ENCODE results near the gene TM9SF1.

TM9SF1 gene

DNA sequence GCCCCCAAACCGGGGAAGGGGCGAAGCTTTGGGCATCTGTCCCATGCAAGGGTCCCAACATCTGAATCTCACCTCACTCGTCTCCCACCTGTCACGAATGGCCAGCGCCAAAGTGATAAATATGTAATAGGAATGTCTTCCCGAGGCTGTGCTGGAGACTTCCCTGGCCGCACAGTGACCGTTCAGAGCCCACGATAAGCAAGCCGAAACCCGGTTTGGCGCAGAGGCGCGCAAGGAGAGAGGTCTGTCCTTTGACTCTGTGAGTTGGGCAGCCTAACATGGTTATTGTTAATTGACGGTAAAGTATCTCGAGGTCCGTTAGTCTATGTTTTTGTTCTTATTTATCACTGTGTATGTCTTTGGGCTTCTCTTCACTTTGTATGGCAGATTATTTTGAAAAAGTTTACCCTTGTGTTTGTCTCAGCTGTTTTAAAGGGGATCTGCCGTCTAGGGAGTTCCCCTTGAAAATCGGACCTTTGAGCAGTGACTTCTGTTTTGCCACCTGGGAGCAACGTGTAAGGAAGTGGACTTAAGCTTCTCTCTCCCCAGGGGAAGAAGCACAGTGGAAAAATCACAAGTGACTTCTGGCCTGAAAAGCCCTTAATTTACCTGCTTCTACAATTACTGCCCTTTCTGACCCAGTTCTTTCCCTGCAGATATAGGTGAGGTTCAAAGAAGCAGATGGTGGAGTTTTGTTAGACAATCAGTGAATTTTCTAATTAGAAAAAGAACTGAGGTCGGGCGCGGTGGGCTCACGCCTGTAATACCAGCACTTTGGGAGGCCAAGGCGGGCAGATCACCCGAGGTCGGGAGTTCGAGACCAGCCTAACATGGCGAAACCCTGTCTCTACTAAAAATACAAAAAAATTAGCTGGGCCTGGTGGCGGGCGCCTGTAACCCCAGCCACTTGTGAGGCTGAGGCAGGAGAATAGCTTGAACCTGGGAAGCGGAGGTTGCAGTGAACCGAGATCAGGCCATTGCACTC lies 1.1 kb upstream of the TM9SF1 start:
- DNase-seq (ENCODE audit: low read depth), result no peak

DNA sequence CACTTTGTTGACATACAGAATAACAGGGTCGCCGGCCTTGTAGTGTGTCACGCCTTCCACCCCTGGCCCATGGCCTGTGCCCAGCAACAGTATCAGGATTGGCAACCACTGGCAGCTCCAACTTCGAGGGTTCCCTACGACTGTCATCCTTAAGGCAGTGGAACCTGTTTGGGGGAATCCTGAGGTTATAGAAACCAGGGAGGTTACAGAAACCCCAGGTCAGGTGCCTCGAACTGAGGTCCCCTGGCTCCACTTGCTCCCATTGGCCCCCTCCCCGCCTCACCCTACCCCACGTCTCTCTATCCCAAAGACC lies 412 bp downstream of the TM9SF1 start:
- DNase-seq (ENCODE audit: low read depth), result no peak

DNA sequence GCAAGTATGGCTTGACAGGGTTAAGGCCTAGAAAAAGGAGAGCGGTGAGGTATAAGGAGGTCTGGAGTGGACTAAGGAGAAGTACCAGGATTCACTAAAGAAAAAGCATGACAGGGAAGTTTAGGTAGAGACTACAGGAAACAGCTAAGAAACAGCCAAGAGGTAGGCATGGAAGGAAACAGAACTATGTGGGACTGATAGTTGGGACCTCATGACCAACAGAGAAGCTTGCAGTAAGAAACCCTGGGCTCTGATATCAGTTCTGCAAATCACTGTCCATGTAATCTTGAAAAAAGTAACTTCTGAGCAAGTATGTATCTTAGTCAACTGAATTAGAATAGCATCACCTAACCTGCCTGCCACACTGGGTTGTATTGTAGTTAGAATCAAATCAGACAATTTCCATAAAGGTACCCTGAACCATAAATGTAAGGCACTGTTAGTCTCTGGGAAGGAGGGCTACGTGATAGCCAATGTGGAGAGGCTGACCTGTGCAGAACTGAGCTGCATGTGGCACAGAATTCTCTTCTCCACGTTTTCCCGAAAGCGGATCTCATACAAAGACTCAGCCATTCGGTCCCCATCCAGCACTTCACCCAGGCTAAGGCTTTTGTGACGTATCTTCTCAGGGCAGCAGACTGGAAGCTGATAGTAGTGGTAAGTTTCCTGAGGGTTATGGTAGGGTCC lies 912 bp downstream of the TM9SF1 start:
- no peak for DNase-seq (ENCODE audit: low read depth)

DNA sequence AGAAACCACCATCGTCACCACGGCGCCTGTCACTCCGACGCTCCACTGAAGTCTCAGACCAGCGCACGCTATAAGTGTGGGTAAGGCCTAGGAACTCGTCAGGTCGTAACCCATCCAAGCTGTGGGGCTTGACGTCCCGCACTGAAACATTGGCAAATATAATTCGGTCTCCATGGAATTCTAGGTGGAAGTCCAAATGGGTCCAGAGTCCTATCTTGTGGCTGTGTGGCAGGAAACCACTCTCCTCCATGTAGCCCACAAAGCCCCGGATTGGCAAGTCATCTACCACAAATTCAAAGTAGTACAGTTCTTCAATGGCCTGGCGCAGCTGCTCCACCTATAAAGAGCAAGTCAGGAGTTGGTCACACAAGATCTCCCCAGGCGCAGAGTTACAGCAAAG lies 2.3 kb downstream of the TM9SF1 start:
- no peak for DNase-seq (ENCODE audit: low read depth)

DNA sequence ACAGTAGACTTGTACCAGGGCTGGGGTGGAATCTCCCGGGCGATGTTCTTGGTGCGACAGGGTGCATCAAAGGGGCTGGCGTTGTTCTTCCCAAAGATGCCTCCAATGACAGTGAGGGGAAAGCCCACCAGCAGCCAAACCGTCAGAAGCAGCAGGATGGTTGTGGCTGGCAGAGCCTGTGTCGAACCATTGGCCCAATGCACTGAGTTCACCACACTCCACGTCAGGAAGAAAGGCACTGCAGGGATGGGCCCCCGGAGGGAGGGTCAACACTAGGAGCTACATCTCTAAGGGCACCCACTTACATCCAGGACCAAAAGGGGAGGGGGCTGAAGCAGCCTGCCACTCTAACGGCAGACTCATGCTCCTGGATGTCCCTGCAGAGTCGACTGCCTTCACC lies 4.8 kb downstream of the TM9SF1 start:
- DNase-seq (ENCODE audit: low read depth), result no peak

DNA sequence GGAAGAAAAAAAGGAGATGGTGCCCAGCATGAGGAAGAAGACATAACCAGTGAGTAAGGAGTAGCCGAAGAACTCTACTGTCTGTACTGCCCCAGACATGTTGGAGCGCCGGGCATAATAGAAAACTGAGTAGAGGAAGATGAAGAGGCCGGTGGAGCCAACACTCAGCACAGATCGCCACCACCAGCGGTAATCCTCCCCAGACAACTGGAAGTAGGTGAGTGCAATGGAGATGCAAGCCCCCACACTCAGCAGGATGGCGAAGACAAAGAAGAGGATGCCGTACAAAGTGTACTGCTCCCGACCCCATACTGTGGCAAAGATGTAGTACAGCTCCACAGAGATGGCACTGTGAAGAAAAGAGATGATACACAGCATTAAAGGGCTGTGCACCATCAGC lies 5.8 kb downstream of the TM9SF1 start:
- DNase-seq (ENCODE audit: low read depth), result no peak

DNA sequence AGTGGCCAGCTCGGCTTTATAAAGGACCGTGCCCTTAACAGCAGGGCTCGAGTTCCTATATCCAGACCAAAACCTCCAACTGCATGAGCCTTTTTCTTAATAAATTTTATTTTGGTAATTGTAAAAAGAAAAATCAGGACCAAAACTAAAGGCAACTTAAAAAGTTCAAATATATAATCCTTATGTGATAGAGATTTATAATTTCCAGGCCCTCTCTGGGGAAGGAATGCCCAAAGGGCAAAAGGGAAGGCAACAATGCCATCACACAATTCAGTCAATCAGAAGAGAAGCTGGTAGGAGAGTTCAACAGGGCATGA lies 6.2 kb downstream of the TM9SF1 start:
- no peak for DNase-seq (ENCODE audit: low read depth)

DNA sequence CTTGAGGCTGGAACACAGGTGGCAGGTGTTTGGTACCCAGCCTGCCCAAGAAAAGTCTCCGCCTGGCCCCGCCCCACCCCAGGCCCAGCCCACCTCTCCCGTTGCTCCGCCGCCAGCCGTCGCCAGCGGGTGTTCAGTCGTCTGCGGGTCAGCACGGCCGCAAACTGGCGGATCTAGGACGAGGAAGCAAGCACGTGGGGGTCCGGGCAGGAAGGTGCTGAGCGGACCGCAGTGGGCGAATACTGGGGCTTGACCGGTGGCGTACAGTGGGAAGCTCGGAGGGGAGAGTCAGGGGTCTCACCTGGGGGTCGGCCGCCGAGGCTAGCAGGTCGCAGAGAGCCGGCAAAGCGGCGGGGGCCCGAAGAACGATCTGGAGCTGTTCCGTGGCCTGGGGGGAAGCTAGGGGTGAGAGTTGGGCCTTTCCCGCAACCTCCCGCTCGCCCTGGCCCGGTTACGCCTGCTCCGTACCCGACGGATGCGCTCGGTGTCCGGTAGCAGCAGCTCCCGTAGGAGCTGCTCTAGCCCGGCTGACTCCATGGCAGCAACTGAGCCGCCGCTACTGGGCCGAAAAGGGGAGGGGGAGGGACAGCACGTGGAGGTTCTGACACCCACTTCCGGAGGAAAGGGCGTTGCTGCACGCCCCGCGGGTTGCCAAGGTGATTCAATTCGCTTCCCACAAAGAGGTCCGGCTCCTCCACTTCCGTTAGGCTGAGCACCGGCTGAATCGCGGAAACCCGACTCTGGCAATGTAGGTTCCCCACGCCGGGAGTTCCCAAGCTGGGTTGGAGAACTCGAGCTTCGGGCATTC lies 6.8 kb downstream of the TM9SF1 start, which contains the start of gene IPO4:
TSS of gene IPO4 (minus strand) at position 566 of the 808 bp plus-strand sequence. CDS start at position 537, 29 bp downstream.
- DNase-seq (ENCODE audit: low read depth), result peak; percentile 85

DNA sequence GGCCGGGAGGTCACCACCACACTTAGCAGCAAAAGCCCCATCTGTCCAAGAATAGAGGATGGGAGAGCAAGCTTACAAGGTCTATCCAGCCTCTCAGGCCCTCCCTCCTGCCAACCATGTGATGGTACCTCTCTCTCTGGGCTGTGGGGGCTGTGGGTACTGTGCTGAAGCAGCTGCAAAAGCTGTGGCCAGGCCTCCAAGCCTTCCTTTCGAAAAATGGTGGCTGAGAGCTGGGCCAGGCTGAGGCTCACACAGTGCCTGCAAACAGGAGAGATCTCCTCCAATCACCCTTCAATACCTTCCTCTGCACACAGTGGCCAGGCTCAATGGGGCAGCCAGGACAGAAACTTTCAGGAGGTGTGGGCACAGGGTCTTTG lies 7.7 kb downstream of the TM9SF1 start:
- DNase-seq (ENCODE audit: low read depth), result no peak

DNA sequence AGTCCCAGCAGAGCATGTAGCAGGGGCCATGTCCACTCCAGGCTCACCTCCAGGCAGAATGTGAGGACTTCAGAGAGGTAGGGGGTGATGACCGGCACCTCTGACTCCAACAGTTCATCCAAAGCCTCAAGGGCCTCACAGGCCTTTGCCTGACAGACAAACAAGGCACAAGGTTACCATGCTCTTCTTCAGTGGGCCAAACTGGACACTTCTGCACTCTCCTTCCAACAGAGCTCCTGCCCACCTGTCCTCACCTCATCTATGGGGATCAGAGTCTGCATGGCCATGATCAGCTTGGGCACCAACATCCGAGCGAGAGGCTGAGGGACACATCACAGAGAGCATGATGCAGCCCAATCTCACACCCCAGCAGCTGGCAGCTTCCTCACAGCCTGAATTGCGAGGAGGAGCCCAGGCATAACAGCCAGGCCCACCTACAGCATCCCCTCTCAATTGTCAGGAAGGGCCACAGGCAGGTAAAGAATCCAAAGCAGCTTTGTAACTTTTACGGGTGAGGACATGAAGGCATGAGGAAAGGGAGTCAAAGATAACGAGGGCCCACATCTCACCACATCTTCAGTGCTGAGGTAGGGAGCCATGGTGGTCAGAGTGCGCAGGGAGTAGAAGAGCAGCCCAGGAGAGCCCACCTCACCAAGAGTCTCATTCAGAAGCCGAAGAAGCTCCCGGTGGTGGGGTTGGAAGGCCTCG lies 8.3 kb downstream of the TM9SF1 start:
- no peak for DNase-seq (ENCODE audit: low read depth)

DNA sequence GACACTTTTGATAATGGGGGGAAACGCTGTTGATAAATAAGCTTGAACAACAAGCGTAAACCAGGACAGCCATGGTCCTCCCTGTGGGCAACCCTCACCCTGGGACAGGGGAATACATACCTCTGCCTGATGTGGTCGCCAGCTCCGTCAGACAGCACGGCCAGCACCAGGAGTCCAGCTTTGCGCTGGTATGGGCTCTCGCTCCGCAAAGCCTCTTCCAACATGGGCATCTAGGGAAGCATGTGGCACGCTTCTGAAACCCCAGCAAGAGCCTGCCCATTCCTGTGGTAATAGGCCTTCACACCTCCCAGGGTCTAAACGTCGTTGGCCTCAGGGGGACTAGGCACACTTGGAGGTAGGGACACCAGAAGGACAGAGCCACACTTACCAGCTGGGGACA lies 9.5 kb downstream of the TM9SF1 start:
- no peak for DNase-seq (ENCODE audit: low read depth)

DNA sequence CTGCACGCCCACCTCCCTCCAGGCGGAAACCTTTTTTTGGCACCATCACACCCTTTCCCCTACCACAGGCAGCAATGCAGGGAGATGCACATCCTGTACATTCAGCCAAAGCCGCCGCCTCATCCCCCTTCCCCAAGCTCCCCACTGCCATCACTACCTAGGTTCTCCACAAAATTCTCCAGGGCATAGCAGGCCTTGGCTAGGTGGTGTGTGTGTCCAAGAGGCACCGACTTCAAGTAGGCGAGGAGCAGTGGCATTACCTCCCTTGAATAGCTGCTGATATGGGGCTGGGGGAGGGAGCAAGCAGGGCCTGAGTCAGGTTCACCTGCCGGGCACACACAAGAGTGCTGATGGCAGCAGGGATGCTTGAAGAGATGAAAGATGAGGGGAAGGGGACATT lies 10.2 kb downstream of the TM9SF1 start:
- no peak for DNase-seq (ENCODE audit: low read depth)

DNA sequence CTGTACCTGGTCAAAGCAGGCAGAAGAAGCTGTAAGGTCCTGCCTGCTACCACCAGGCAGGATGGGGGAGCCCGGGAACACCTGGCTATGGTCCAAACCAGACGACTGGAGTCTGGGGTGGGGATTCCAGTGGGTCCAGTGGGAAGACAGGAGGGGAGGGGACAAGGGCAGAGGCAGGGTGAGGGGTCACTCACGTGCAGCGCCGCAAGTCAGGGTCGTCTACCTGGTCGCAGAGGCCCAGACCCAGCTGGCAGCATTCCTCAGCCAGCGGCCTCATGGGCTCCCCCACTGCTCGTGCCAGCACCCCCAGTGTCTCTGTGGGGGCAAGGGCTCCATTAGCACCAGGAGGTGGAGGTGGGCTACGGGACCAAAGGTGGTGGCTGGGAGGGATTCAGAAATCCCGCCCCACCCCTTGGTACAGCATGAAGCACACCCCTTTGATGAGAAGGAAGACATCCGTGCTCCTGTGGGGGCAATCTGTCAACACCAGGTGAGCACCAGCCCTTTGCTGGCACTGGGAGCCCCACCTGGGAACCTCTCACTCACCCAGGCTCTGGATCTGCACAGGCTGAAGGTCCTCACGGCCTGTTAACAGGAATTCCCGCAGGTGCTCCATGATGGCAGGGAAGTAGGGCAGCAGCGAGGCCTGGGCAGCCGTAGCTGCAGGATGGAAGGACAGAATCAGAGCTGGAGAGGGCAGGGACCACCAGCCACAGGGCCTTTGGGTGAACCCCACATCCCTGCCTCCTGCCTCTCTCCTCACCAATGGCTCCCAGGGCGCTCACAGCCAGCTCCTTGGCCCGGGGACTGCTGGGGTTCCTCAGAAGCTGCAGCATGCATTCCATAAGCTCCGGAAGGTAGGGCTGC lies 10.9 kb downstream of the TM9SF1 start:
- DNase-seq (ENCODE audit: low read depth), result no peak

DNA sequence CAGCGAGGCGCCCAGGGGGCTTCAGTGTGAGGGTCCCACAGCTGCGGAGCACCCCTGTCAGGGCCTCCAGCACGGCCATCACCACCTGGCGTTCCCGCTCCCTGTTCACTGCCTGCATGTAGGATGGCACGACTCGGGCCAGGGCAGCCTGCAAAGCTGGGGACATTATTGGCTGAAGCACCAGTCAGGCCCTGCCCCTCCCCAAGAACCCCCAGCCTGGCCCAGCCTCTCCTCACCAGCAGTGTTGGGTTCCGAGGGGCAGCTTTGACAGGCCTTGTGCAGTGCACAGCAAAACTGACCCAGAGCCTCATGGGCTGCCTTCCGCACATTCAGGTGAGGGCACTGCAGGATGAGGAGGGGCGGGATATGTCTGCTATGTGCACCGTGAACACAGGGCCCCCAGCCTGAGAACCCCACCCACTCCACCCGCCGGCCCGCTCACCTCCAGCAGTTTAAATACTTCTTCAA lies 12.2 kb downstream of the TM9SF1 start:
- DNase-seq (ENCODE audit: low read depth), result no peak

DNA sequence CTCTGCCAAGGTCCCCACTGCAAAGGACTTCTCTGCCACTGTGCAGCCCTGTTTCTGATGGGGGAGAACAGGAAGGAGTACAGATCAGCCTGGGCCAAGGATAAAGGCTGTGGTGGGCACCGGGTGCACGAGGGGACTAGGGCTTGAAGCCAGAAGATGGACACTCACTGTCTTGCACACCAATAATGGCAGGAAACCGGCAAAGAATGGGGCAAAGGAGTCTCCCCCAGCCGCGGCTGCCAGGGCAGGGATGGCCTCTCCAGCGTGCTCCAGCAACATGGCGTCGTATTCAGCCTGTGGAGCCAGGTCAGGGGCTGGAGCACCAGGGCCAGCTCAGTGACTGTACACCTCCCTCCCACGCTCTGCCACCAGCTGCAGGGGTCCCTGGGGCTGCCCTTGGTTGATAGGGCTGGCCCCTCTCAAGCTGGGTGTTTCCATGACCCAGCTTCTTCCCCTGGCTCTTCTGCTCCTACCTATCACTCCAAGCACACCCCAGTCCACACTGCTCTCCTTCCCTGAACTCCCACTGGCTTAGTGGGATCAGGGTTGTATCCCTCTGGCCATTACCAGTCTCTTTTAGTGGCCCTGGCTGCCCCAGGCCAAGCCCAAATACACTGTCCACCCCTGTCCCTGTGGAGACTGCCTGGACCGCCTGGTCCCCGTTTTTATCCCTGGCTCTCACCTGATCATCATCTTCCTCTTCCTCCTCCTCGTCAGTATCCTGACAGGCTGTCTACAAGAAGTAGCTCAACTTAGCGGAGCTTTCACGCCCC lies 12.9 kb downstream of the TM9SF1 start:
- DNase-seq (ENCODE audit: low read depth), result no peak

DNA sequence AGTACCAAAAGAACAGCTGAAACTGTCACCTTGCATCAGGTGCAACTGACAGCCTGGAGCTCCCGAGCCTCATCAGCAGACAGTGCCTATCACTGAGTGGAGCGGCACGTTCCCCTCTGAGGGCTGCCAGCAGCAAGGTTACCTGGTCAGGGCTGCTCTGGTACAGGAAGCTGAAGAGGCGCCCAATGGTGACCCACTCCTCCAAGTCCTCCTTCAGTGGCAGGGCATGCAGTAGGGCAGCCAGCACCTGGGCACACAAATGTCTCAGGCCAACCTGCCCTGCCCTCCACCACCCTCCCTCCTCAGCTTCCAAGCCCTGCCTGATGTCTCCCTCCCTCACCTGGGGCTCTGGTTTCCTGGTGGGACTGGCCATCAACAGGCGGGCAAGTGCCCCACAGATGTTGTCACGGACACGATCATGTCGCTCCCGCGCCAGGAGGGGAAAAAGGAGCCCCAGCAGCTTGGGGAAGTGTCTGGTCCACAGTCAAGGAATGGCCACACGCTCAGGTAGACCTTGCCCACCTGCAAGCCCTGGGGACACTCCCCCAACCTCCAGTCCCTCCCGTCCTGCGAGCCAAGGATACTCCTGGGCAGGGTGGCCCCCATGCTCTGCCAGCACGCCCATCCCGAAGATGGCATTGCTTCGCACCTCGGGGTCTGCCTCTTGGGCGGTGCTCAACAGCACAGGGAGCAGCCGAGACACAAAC lies 13.7 kb downstream of the TM9SF1 start:
- DNase-seq (ENCODE audit: low read depth), result no peak

DNA sequence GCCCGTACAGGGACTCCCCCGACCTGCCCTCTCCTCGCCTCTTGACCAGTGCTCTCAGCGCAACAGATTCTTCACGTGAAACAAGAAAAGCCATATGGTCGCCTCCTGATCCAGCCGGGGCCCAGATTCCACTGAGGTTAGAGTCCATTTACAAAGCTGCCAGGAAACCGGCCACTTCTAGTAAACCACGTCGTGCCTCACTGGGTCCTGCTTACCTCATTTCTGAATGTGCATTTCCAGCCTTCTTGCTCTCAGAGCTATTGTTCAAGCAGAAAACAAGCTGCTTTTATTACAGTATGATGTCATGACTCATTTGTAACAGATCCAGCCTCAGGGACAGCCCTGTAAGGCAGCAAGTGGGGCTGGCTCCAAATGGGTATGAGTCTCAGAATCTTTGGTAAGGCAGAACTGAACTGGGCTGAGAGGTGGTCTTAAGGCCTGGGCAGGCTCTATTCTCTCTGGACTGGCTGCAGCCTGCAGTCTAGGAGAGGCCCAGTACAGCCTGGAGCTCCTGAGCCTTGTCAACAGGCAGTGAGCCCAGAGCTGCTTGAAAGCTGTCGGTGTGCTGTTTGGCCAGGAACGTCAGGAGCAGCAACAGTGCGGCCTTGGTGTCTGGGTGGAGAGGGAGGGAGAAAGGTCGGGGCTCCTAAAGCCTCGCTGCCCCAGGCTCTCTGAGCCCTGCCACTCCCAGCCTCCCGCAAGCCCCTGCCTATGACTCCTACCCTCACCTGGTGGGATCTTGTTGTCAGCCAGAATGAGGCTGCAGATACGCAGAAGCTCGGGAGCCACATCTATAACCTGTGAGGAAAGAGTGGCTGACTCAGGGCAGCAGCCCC lies 15.1 kb downstream of the TM9SF1 start:
- DNase-seq (ENCODE audit: low read depth), result no peak

DNA sequence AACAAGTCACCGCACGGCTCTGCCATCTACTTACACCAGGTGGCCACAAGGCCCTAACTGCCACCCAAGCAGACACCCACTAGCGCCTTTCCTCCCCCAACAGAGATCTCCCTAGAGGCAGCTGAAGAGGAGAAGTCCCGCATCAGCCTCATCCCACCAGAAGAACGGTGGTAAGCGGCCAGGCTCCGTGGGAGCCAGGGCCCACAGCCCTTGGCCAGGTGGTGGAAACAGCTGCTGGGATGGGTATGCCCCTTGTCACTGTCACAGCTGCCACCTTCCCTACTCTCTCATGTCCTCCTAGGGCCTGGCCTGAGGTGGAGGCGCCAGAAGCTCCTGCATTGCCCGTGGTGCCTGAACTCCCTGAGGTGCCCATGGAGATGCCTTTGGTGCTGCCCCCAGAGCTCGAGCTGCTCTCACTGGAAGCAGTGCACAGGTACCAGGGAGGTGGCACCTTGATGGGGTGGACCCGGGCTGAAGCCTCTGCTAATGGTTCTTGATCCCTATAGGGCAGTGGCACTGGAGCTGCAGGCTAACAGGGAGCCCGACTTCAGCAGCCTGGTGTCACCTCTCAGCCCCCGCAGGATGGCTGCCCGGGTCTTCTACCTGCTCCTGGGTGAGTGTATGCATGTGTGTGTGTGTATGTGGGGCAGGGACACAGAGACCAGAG lies 15.8 kb downstream of the TM9SF1 start:
- no peak for DNase-seq (ENCODE audit: low read depth)

Measured in CMK (cell line).